Vagina (tissue), 2 donors: Measurements from ENCODE around the gene NGFR. TPM values are rescaled to one million over a fixed set of nuclear protein-coding genes. Genes with fewer than 3 reads are reported as not detected.

Source experiments
- DNase-seq, 2 donors: peaks; one replicate each; pipeline ENCODE4 v3.0.0-alpha.2; 2017; ENCODE audit errors: extremely low spot score in 2 of 2
- H3K27ac ChIP-seq: fragments of 200-600 bp; sonication (generic); one replicate; pipeline ENCODE4 v1.5.1; 2019
- H3K27me3 ChIP-seq: fragments of 200-600 bp; sonication (generic); one replicate; pipeline ENCODE4 v1.5.1; 2019
- H3K36me3 ChIP-seq, 2 donors: fragments of 200-600 bp; sonication (generic); one replicate each; pipeline ENCODE4 v1.5.1; 2017 to 2019
- H3K4me1 ChIP-seq: fragments of 200-600 bp; sonication (generic); one replicate; pipeline ENCODE4 v1.5.1; 2019
- H3K4me3 ChIP-seq, 2 donors: fragments of 200-600 bp; sonication (generic); 1 replicate in 1 of 2; 2 replicates in 1 of 2; pipeline ENCODE4 v1.5.1; 2016 to 2019
- H3K9me3 ChIP-seq: fragments of 200-600 bp; sonication (generic); one replicate; pipeline ENCODE4 v1.5.1; 2019
- POLR2A ChIP-seq, 2 donors: fragments of 450-650 bp; IDR thresholded peaks; one replicate each; pipeline ENCODE4 v1.6.1; 2017; ENCODE audit warnings: antibody characterized with exemption in 2 of 2, mild to moderate bottlenecking in 2 of 2, moderate library complexity in 2 of 2
- POLR2AphosphoS5 ChIP-seq, 2 donors: sonication (generic); formaldehyde crosslinking; IDR thresholded peaks; one replicate each; pipeline ENCODE4 v1.9.0; 2017; ENCODE audit warnings: antibody characterized with exemption in 2 of 2, mild to moderate bottlenecking in 2 of 2, low read depth in 1 of 2; ENCODE audit not compliant: insufficient read depth in 1 of 2
- intact Hi-C: fragments of 100-400 bp; cut with DNase I; formaldehyde crosslinking; loops from one replicate; pipeline ENCODE4 v1.15.1; 2023
- total RNA-seq: library from RNA; depleted of rRNA; stranded (reverse); fragments of >200 nt; gene quantifications from one replicate; pipeline ENCODE4 v1.2.3, GENCODE V29; 2016
- TF ChIP-seq, protein P1 (sequence below), 3 experiments: fragments of 450-650 bp in 2 of 3; fragments of 200-600 bp in 1 of 3; sonication (generic) in 1 of 3; IDR thresholded peaks; one replicate each; pipeline ENCODE4 v1.5.1; 2017 to 2019; ENCODE audit warnings: antibody characterized with exemption in 3 of 3, mild to moderate bottlenecking in 2 of 3, moderate library complexity in 2 of 3

Gene NGFR
- total RNA-seq, 1 donor from 2014 or later = 41.7 TPM

- TF ChIP-seq POLR2AphosphoS5 (IDR thresholded peaks at IDR 0.05; ENCODE audit: insufficient read depth in 1 of 2, low read depth in 1 of 2) (no peak), POLR2A (IDR thresholded peaks at IDR 0.05) (no peak)
- TF ChIP-seq, protein P1, sequence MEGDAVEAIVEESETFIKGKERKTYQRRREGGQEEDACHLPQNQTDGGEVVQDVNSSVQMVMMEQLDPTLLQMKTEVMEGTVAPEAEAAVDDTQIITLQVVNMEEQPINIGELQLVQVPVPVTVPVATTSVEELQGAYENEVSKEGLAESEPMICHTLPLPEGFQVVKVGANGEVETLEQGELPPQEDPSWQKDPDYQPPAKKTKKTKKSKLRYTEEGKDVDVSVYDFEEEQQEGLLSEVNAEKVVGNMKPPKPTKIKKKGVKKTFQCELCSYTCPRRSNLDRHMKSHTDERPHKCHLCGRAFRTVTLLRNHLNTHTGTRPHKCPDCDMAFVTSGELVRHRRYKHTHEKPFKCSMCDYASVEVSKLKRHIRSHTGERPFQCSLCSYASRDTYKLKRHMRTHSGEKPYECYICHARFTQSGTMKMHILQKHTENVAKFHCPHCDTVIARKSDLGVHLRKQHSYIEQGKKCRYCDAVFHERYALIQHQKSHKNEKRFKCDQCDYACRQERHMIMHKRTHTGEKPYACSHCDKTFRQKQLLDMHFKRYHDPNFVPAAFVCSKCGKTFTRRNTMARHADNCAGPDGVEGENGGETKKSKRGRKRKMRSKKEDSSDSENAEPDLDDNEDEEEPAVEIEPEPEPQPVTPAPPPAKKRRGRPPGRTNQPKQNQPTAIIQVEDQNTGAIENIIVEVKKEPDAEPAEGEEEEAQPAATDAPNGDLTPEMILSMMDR (IDR thresholded peaks at IDR 0.05) = no peak
- DNase-seq = no peak
- intact Hi-C loops = no loop called here
- Histone ChIP-seq H3K4me1 (no peaks in the 10 kb centered on the region), H3K9me3 (no peaks in the 10 kb centered on the region), H3K27me3 (no peaks in the 10 kb centered on the region), H3K36me3 (no peaks in the 10 kb centered on the region), H3K27ac (no peak overlapping the region), H3K4me3 (no peak overlapping the region)
Measured at GRCh38 chr17:49450735-49451134, 44.4 kb upstream of the NGFR start.

- intact Hi-C loops = no loop called here
Measured at GRCh38 chr17:49452201-49452600, 42.9 kb upstream of the NGFR start.

DNA sequence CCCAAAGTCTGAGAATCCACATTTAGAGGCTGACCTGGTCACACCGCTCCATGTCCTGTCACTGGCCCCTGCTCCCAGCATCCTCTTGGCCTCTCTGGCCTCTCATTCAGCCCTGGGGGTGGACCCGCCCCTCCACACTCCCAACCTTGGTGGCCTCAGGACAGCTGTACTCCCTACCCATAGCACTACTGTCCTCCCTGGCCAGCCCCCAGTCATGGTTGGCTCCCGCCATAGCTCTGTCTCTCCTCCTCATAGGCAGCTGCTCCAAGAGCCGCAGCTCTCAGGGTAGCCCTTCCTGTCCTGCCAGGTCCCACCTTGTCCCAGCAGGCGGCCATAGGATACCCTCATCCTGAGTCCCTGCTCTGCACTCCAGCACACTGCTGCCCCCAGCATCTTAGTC is 42.4 kb upstream of the NGFR start:
- no peak overlapping the region for H3K27ac ChIP-seq
- DNase-seq = no peak
- no peak overlapping the region for H3K4me3 ChIP-seq
- no peaks in the 10 kb centered on the region for H3K36me3 ChIP-seq
- no peaks in the 10 kb centered on the region for H3K4me1 ChIP-seq
- no peaks in the 10 kb centered on the region for H3K9me3 ChIP-seq
- no peaks in the 10 kb centered on the region for H3K27me3 ChIP-seq
- TF ChIP-seq POLR2AphosphoS5 (IDR thresholded peaks at IDR 0.05; ENCODE audit: insufficient read depth in 1 of 2, low read depth in 1 of 2) = no peak
- TF ChIP-seq, protein P1 (IDR thresholded peaks at IDR 0.05) = no peak
- no peak for TF ChIP-seq POLR2A (IDR thresholded peaks at IDR 0.05)
- intact Hi-C loops = no loop called here

More at GRCh38 chr17:49452201-49452600, 42.9 kb upstream of the NGFR start:
- Histone ChIP-seq H3K4me3 (no peak overlapping the region), H3K4me1 (no peaks in the 10 kb centered on the region), H3K27ac (no peak overlapping the region), H3K36me3 (no peaks in the 10 kb centered on the region), H3K27me3 (no peaks in the 10 kb centered on the region), H3K9me3 (no peaks in the 10 kb centered on the region)
- no peak for DNase-seq
- TF ChIP-seq POLR2AphosphoS5 (IDR thresholded peaks at IDR 0.05; ENCODE audit: insufficient read depth in 1 of 2, low read depth in 1 of 2) = no peak
- TF ChIP-seq, protein P1 (IDR thresholded peaks at IDR 0.05) = no peak
- TF ChIP-seq POLR2A (IDR thresholded peaks at IDR 0.05) = no peak

DNA sequence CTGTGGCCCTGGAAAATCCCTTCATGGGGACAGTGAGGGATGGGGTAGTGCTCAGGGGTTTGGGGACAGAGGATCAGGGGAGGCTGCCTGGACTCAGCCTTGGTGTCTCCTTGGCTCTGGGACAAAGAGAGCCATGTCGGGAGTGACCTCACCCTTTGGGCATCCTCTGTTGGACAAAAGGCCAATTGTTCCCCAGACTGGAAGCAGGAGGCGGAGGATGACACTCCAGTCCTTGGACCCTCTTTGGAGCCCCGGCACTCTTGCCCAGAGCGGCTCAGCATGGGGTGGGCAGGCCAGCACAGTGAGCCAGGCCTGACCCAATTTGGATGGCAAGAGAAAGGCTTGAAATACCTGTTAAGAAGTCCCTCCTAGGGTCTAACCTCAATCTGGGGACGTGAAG is 41.0 kb upstream of the NGFR start:
- H3K36me3 ChIP-seq = no peaks in the 10 kb centered on the region
- H3K9me3 ChIP-seq = no peaks in the 10 kb centered on the region
- DNase-seq = no peak
- no peak overlapping the region for H3K4me3 ChIP-seq
- TF ChIP-seq POLR2AphosphoS5 (IDR thresholded peaks at IDR 0.05; ENCODE audit: insufficient read depth in 1 of 2, low read depth in 1 of 2) (no peak), POLR2A (IDR thresholded peaks at IDR 0.05) (no peak)
- TF ChIP-seq, protein P1 (IDR thresholded peaks at IDR 0.05) = no peak
- no peaks in the 10 kb centered on the region for H3K27me3 ChIP-seq
- no peaks in the 10 kb centered on the region for H3K4me1 ChIP-seq
- H3K27ac ChIP-seq = no peak overlapping the region
- intact Hi-C loops = no loop called here

- Histone ChIP-seq H3K27me3 (no peaks in the 10 kb centered on the region), H3K4me3 (no peak overlapping the region), H3K27ac (no peak overlapping the region), H3K4me1 (no peaks in the 10 kb centered on the region), H3K36me3 (no peaks in the 10 kb centered on the region), H3K9me3 (no peaks in the 10 kb centered on the region)
- DNase-seq = no peak
- TF ChIP-seq POLR2A (IDR thresholded peaks at IDR 0.05) (no peak), POLR2AphosphoS5 (IDR thresholded peaks at IDR 0.05; ENCODE audit: insufficient read depth in 1 of 2, low read depth in 1 of 2) (no peak)
- TF ChIP-seq, protein P1 (IDR thresholded peaks at IDR 0.05) = no peak
- intact Hi-C loops = no loop called here
Measured at GRCh38 chr17:49455272-49455861, 39.7 kb upstream of the NGFR start.
